Activated naive CD4-positive, alpha-beta T cell treated with anti-CD3 and anti-CD28 coated beads, Interleukin-2, amount 10 ng/mL, durations not matched to agents 7 days and 5 days (primary cell): ENCODE results near the gene VRK1.

Experiments
- CTCF ChIA-PET: fragments of 350-600 bp; sonication (Branson Sonifier 250); formaldehyde crosslinking; loops from one replicate; lab custom pipeline; 2021; ENCODE audit warnings: antibody characterized with exemption; lab: Charles Lee
- DNase-seq: peaks from one replicate; pipeline ENCODE4 v3.0.0-alpha.2; 2020
- H3K27ac Mint-ChIP-seq: one replicate; pipeline ENCODE4 v1.8.0; 2021; ENCODE audit warnings: mild to moderate bottlenecking, moderate library complexity, mixed read lengths
- H3K27me3 Mint-ChIP-seq: one replicate; pipeline ENCODE4 v1.8.0; 2021; ENCODE audit warnings: mild to moderate bottlenecking, mixed read lengths
- H3K36me3 Mint-ChIP-seq: one replicate; pipeline ENCODE4 v1.8.0; 2021; ENCODE audit warnings: mixed read lengths
- H3K4me1 Mint-ChIP-seq: one replicate; pipeline ENCODE4 v1.8.0; 2021; ENCODE audit warnings: mixed read lengths
- H3K4me3 Mint-ChIP-seq: one replicate; pipeline ENCODE4 v1.8.0; 2021; ENCODE audit warnings: mild to moderate bottlenecking, moderate library complexity, mixed read lengths
- H3K9me3 Mint-ChIP-seq: one replicate; pipeline ENCODE4 v1.8.0; 2021; ENCODE audit warnings: mixed read lengths

Gene VRK1

DNA sequence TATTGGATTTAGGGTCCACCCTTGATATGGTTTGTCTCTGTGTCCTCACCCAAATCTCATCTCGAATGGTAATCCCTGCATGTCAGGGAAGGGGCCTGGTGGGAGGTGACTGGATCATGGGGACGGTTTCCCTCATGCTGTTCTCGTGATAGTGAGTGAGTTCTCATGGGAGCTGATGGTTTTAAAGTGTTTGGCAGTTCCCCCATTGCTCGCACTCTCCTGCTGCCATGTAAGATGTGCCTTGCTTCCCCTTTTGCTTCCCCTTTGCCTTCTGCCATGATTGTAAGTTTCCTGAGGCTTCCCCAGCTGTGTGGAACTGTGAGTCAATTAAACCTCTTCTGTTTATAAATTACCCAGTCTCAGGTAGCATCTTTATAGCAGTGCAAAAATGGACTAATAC lies 118.3 kb downstream of the VRK1 start:
- no peak for DNase-seq
- CTCF ChIA-PET: no interaction called here
- no peaks in the 10 kb centered on the region for H3K27me3 Mint-ChIP-seq
- H3K36me3 Mint-ChIP-seq: no peaks in the 10 kb centered on the region
- H3K4me1 Mint-ChIP-seq: peaks cover 9% of the 10 kb centered on the region
- H3K27ac Mint-ChIP-seq: no peak overlapping the region
- no peak overlapping the region for H3K4me3 Mint-ChIP-seq
- peaks cover 4% of the 10 kb centered on the region for H3K9me3 Mint-ChIP-seq

DNA sequence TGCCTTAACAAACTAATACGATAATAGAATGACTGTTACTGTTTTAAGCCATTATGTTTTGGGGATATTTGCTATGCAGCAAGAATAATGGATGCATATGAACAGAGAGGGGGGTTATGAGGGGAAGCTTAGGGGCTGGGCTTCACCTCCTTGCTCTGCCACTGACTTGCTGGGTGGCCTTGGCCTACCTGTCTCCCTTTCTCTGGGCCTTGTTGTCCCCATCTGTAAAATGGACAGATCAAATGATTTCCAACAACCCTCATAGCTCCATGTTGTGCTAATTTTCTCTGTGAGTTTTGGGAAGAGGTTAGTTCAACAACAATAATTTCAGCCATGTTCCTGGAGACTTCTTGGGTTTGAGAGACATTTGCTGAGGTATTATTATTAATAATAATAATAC lies 119.6 kb downstream of the VRK1 start:
- H3K9me3 Mint-ChIP-seq: peaks cover 2% of the 10 kb centered on the region
- H3K27me3 Mint-ChIP-seq: no peaks in the 10 kb centered on the region
- DNase-seq: no peak
- CTCF ChIA-PET: no interaction called here
- no peaks in the 10 kb centered on the region for H3K36me3 Mint-ChIP-seq
- H3K4me3 Mint-ChIP-seq: no peak overlapping the region
- no peak overlapping the region for H3K27ac Mint-ChIP-seq
- H3K4me1 Mint-ChIP-seq: peaks cover 5% of the 10 kb centered on the region

DNA sequence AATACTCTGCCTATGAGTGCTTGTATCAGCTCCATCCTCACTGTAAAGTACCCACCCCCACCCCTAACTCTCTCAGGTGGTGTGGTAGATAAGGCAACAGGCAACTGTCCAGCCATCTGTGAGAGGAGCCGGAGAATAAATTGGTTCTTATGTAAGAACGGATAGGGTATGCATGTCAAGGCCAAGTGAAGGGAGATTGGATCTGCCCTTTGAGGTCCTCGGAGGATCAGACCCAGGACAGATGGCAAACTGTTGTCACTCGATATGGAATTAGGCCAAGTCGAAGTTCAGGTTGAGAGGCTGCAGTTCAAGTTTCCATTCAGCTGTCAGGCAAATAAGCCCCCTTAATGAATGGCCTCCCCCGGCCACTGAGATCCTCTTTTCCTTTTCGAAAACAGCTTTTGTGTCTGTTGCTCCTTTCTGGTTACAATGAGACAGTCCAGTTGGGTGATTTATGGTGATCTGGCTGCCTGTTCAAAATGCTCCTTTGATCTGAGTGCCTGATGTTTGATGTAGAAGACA lies 120.3 kb downstream of the VRK1 start:
- Mint-ChIP-seq H3K27ac (no peak overlapping the region), H3K36me3 (no peaks in the 10 kb centered on the region), H3K27me3 (no peaks in the 10 kb centered on the region), H3K4me3 (no peak overlapping the region), H3K9me3 (peaks cover 4% of the 10 kb centered on the region), H3K4me1 (no peaks in the 10 kb centered on the region)
- CTCF ChIA-PET: no interaction called here
- DNase-seq: no peak

DNA sequence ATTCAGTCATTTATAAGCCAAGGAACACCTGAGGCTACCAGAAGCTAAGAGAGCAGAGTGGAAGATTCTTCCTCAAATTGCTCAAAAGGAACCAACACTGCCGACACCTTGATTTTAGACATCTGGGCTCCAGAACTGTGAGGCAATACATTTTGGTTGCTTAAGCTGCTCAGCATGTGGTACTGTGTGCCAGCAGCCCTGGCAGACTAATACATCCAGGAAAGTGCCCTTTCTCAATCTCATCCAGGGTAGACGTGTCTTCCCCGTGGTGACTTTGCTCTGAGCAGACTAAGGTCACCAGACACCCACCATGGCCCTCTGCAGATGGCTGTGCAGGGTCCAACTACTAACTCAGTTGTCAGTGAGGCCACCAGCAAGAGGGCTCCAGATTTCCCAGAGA lies 122.8 kb downstream of the VRK1 start:
- Mint-ChIP-seq H3K27me3 (no peaks in the 10 kb centered on the region), H3K4me3 (no peak overlapping the region), H3K4me1 (no peaks in the 10 kb centered on the region), H3K36me3 (no peaks in the 10 kb centered on the region), H3K9me3 (peaks cover 4% of the 10 kb centered on the region), H3K27ac (no peak overlapping the region)
- CTCF ChIA-PET: no interaction called here
- DNase-seq: no peak

DNA sequence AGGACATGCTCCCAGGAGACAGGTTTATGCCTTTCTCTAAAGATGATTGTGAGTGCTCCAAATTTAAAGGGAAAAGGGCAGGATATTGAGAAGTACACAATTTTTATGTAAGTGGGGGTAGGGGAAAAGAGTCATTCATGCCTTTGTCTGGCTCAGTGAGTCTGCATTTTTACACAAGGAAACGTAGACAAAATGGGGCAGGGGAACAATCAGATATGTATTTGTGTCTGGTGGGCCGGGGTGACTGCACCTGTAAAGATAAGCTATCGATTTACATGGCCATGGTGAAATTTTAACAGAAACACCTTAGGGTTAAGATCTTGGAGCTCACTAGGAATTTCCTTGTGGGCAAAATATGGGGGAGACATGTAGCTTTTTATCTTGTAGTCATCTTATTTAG lies 123.6 kb downstream of the VRK1 start:
- Mint-ChIP-seq H3K36me3 (no peaks in the 10 kb centered on the region), H3K27me3 (no peaks in the 10 kb centered on the region), H3K27ac (no peak overlapping the region), H3K9me3 (peaks cover 1% of the 10 kb centered on the region), H3K4me1 (no peaks in the 10 kb centered on the region), H3K4me3 (no peak overlapping the region)
- CTCF ChIA-PET: no interaction called here
- no peak for DNase-seq

DNA sequence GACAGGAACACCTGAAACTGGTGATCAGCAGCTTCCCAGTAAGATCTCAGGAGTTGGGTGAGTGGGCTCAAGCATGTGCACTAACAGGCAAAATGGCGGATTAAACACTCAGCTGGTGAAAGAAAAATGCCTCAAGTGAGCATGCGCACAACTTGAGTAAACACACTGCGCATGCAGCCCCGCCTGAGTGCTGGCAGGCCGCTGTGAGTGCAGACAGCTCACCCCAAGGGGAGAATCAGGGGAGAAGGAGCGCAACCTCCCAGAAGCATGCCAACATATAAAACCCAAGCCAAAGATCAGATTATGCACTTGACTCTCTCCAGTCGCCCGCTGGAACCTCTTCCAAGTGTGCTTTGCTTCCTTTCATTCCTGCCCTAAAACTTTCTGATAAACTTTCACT lies 125.8 kb downstream of the VRK1 start:
- Mint-ChIP-seq H3K4me1 (no peaks in the 10 kb centered on the region), H3K27ac (no peak overlapping the region), H3K4me3 (no peak overlapping the region), H3K36me3 (no peaks in the 10 kb centered on the region), H3K27me3 (no peaks in the 10 kb centered on the region), H3K9me3 (peaks cover 1% of the 10 kb centered on the region)
- no peak for DNase-seq
- CTCF ChIA-PET: no interaction called here

DNA sequence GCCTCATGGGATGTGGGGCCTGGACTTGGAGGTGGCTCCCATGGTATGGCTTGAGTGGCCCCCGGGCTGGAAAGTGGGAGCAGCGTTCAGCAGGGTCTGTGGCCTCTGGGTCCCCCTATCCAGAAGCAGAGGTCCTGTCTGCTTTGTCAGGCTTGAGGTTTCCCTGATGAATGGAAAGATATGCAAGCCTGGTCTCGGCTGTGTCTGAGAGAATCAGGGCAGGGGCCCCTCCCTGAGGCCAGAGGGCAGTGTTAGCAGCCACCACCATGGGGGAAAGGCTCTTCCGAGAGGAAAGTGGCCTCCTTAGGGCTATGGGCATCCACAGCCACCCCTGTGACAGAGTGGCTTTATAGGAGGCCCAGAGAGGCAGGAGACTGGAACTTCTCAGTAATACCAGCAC lies 128.2 kb downstream of the VRK1 start:
- no peak overlapping the region for H3K27ac Mint-ChIP-seq
- H3K4me1 Mint-ChIP-seq: no peaks in the 10 kb centered on the region
- H3K27me3 Mint-ChIP-seq: no peaks in the 10 kb centered on the region
- no peaks in the 10 kb centered on the region for H3K36me3 Mint-ChIP-seq
- H3K9me3 Mint-ChIP-seq: peaks cover 1% of the 10 kb centered on the region
- DNase-seq: no peak
- CTCF ChIA-PET: no interaction called here
- H3K4me3 Mint-ChIP-seq: no peak overlapping the region

DNA sequence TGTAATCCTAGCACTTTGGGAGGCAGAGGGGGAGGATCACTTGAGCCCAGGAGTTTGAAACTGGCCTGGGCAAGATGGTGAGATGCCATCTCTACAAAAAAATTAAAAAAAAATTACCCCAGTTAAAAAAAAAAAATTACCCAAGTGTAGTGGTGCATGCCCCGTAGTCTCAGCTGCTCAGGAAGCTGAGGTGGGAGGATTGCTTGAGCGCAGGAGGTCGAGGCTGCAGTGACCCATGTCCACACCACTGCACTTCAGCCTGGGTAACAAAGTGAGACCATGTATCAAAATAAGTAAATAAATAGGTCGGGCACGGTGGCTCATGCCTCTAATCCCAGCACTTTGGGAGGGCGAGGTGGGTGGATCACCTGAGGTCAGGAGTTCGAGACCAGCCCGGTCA lies 128.8 kb downstream of the VRK1 start:
- Mint-ChIP-seq H3K4me1 (no peaks in the 10 kb centered on the region), H3K27me3 (no peaks in the 10 kb centered on the region), H3K27ac (no peak overlapping the region), H3K9me3 (peaks cover 1% of the 10 kb centered on the region), H3K4me3 (no peak overlapping the region), H3K36me3 (no peaks in the 10 kb centered on the region)
- CTCF ChIA-PET: no interaction called here
- DNase-seq: no peak

DNA sequence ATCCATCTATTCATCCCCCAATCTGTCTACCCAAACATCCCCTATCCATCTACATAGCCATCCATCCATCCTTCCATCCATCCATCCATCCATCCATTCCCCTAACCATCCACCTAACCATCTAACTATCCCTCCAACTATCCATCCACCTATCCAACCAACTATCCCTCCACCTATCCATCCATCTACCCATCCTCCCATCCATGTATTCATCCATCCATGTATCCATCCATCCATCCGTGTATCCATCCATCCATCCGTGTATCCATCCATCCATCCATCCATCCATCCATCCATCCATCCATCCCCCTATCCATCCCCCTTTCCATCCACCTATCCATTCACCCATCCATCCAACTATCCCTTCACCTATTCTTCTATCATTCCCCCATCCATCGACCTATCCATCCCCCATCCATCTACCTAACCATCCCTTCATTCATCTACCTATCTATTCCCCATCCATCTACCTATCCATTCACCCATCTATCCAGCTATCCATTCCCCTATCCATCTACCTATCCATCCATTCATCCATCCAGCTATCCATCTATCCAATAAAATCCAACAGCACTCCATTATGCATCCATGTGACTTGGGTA lies 131.7 kb downstream of the VRK1 start:
- Mint-ChIP-seq H3K27me3 (no peaks in the 10 kb centered on the region), H3K36me3 (no peaks in the 10 kb centered on the region), H3K27ac (no peak overlapping the region), H3K4me1 (no peaks in the 10 kb centered on the region), H3K4me3 (no peak overlapping the region), H3K9me3 (no peaks in the 10 kb centered on the region)
- CTCF ChIA-PET: no interaction called here
- DNase-seq: no peak

DNA sequence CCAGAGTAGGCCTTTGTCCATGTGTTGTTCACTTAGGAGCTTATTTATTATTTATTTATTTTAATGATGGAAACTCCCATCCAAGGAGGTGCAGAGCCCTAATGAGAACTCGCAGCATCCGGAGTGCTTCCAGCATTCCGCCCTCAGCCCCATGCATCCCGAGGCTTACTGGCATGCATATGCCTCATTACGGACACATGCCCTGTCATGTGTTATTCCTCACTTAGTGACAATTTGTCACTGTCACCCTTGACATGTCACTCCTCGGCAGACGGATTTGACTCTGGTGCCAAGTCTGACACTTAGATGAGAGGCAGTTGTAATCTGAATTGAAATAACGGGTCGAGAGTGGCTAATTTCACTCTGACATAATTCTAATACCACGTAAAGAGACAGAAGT lies 132.8 kb downstream of the VRK1 start:
- Mint-ChIP-seq H3K27me3 (no peaks in the 10 kb centered on the region), H3K4me1 (no peaks in the 10 kb centered on the region), H3K27ac (no peak overlapping the region), H3K36me3 (no peaks in the 10 kb centered on the region), H3K4me3 (no peak overlapping the region), H3K9me3 (no peaks in the 10 kb centered on the region)
- no peak for DNase-seq
- CTCF ChIA-PET: no interaction called here

DNA sequence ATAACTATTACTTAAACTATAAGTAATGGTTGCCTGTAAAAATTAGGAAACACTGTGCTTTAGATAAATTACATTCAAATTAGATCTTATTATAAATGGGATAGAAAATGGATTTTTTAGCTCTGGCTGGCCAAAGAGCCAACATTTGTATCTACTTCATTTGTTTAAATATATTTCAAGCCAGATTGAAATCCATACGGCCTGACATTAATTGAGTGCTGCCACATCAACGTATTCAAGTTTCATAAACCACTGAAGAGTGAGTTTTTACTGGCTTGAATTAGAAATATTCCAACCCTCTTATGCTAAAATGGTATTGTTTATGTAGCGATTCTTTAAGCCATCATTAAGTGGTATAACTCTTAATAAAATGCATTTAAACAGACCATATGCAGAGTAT lies 133.3 kb downstream of the VRK1 start:
- CTCF ChIA-PET: no interaction called here
- Mint-ChIP-seq H3K27me3 (no peaks in the 10 kb centered on the region), H3K27ac (no peak overlapping the region), H3K4me3 (no peak overlapping the region), H3K4me1 (no peaks in the 10 kb centered on the region), H3K36me3 (no peaks in the 10 kb centered on the region), H3K9me3 (no peaks in the 10 kb centered on the region)
- DNase-seq: no peak
